DMS153 treated with DMSO at 0.1 percent for 48 hours (cell line): Measurements from ENCODE around the gene NAALADL2.

Source experiments
- DNase-seq: peaks from one replicate; lab custom pipeline; 2025; ENCODE audit not compliant: unreplicated experiment; lab: John Stamatoyannopoulos, UW

Gene NAALADL2

DNA sequence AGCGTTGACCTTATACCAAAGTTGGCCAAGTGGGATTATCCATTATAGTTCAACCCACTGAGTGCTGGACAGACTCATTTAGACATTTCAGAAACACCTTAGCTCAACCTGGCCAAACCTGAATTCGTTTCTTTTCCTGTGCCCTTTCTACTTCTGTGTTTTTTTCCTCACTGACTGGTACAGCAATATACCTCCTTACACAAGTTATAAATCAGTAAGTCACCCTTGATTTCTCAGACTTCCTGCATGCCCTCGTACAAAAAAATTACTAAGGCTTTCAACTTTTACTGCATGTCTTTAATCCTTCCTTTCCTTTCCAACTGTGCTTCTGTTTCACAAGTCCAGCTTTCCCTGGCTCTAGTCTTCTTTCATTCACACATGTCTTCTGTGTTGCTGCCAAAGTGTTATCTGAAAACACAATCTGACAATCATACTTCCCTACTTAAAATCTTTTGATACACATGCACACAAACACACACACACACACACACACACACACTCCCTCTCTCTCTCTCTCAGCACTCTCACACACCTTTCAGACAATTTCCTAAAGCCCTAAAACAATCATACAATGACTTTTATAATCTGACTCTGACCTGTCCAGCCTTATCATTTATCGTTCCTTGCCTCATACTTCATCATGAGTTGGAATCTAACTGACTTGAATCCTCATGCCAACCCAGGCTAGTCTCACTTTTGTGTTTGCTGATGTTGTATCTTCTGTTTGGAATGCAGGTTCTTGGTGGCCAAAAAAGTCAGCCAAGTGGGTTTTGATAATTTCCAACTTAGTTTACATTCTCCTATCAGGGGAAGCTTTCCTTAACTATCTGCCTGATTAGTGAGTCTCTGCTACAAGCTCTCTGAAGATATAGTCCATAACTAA is 436.4 kb downstream of the NAALADL2 start:
- no peak for DNase-seq

DNA sequence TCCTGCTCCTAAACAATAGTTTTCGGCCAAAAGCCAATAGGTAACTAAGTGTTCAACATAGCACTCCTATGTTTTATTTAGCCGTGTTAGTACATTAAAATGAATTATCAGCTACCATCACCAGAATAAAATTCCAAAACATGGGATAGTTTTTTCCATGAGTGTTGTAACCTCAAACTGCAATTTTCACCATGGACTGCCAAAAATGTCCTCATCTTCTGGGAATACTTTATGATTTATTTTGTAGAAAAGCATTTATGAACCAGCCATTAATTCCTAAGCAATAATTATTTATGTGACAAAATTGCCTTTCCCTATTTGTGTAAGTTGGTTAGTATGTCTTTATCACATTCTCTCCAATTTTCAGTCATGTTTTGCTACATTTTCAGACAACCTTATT is 438.1 kb downstream of the NAALADL2 start:
- DNase-seq, result no peak

DNA sequence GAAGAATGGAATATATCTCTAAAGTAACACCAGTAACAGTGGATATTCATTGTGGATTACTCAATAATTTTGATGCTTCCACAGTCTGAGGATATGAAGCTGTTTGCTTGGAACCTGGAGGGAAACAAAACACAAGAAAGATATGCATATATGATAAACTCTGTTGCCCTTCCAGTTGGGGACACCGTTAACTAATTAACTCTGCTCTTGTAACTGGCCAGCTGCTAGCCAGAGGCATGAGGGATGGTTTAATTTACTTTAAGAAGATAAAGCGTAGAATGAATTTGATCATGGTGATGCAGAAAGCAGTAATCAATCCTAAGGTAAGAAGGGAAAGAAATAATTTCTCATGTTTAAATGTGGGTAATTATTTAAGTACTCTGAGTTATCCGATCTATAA is 442.6 kb downstream of the NAALADL2 start:
- no peak for DNase-seq

DNA sequence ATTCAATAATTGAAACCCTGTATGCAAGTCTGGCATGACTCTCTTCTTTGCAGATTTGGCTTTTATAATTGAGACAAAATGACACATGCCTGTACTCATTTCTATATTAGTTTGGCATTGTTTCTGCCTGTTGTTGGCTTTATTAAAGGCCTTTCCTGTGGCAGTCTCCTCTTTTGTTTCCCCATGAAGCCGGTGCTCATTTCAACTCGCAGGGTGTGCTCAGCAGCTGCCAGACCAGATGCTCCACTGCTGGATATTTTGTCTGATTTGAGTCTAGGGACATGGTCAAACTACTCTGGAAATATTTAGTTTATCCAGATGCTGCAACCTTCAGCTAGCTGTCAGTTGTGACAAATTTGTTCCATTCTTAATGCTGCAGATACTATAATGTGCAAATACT is 445.3 kb downstream of the NAALADL2 start:
- no peak for DNase-seq

DNA sequence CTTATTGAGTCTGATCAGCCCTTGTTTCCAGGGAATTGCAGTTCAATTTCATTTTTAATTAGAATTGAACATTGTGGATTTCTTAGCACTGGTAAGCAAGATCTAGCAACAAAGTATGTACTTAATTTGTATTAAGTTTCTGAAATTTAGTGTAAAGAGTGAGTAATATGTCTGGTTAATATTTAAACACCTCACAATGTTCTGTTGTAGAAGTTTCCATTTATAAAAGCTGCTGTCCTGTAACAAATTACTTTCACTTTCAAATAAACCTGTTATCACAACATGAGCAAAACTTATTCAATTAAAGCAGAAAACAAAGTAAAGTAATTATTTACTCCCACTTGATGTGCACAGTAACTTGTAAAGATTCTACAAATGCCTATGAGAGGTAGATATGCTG is 448.5 kb downstream of the NAALADL2 start:
- DNase-seq, result no peak

DNA sequence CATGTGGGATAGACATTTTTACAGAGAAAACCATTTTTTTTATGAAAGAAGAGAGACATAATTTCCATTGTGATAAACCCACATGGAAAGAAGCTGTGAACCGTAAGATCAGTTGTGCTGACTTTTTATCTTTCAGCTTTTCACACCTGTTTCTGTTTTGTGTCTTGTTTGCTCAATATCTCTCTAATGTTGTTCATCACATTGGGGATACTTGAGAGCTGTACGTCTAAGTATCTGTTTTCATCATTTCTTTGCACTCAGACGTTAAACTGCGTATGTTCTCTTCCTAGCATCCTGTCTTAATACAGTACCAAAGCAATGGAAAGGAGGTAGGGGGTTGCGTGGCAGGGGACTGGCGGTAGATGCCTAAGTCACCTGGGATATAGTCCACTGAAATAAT is 449.0 kb downstream of the NAALADL2 start:
- DNase-seq, result no peak

DNA sequence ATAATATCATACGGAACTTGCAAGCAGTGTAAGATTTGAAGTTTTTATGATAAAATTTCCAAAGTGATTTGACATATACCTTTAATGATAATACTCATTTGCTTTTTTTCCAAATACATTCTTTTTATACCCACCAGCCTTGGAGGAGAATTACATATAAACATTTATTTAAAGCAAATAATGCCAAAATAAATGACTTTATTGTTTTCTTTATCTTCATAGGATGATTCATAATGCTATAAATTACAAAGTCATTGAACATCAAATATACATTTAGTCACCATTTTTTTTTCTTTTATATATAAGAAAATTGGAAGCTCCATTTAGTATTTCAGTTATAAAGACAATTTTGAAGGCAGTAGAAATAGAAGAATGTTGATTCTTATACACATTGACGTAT is 450.9 kb downstream of the NAALADL2 start:
- no peak for DNase-seq

DNA sequence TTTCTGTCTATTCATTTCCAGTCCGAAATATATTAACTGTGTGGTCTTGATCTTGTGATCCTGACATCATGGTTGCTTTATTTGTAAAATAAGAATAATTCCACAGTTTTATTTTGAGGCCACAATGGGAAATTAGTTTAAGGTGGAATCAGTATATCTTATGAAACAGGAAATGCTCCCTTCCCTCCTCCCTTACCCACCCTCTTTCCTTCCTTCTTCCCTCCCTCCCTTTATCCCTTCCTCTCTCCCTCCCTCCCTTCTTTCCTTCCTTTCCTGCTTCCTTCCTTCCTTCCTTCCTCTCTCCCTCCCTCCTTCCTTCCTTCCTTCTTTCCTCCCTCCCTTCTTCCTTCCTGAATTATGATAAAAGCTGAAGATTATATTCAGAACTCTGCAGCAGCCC is 452.3 kb downstream of the NAALADL2 start:
- DNase-seq, result no peak

DNA sequence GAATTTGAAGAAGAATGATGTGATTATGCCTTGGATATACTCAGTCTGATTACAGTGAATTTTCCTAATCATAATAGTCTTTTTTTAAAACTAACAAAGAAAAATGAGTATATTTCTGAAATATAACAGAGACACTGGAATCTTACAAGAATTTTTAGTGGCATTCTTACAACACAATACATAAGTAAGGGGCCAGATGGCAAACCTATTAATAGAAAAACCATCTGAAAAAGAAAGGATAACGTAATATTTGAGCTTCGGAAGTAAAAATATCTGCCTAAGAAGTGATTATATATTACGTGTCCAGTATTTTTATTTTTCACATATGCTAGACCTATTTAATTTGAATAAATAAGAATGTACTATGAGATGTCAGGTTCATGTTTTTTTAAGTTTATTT is 452.8 kb downstream of the NAALADL2 start:
- no peak for DNase-seq

DNA sequence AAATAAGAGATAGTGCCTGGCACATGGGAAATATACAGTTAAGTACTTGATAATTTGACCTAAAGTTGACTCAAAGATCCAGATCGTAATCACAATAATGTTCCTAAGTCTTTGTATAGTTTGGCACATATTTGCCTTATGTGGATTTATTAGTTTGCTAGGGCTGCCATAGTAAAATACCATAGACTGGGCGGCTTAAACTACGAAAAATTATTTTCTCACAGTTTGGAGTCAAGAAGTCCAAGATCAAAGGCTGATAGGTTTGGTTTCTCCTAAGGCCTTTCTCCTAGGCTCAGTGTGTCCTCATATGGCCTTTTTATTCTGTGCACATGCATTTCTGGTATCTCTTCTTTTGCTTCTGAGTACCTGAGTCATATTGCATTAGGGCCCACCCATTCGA is 453.7 kb downstream of the NAALADL2 start:
- no peak for DNase-seq

DNA sequence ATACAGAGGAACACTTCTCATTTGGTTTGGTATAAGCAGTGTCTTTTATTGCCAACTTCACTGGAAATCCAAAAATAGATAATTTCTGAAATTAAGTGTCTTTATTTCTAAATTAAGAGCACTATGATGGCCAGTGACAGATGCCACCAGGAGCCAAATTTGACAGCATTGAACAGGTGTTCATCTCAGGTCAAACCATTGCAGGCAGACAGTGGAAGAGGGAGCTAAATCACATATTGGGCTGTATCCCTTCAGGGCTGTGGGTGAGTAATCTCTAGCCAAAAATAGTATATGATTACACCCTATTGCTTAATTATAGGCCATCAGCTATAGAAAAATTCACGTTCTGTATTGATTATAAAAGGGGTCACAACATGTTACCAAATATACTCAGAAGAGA is 457.7 kb downstream of the NAALADL2 start:
- DNase-seq, result no peak

DNA sequence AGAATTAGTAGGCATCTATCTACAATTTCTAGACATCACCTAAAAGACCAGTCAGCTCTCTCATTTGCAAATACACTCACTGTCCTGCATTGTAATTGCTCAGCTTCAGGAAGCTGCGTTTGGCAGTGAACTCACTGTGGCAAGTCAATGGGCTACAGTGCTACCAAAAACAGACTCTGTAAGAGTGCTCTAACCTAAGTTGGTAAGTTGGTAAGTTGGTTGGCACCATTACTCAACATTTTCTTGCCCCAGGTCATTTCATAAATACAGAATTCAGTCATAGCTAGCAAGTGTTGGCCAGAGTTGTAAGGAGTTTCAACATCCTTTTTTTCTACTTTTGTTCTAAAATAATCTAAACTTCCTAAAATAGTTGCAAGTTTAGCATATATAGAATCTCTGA is 466.3 kb downstream of the NAALADL2 start:
- DNase-seq, result no peak

DNA sequence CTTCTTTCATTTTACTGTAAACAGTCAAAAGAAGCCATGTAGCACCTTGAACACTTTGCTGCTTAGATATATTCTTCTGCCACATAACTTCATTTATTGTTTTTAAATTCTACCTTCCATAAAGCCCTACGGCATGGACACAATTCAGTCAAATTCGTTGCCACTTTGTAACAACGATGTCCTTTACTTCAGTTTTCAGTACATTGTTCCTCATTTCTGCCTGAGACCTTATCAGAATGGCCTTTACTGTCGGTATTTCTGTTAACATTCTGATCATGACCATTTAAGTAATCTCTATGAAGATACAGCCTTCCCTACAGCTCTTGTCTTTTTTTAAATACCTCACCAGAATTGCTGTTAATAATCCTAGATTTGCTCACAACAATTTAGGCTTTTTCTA is 466.9 kb downstream of the NAALADL2 start:
- DNase-seq, result no peak

DNA sequence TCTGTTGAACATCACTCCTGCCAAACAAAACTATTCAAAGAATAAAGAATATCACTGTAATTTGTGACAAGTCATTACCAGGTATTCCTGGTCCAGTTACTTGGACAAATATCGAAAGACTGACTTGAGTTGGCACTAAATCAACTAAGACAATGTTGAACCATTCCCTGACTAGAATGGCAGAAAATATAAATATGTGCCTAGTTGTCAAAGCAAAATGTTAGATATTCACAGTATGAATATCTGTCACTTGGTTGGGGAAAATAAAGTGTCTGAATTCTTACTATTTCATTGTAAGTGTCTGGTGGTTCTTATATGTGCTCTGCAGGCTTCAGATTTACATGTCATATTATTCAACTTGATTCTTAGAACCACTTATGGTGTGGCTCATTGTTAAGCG is 470.2 kb downstream of the NAALADL2 start:
- DNase-seq, result no peak

DNA sequence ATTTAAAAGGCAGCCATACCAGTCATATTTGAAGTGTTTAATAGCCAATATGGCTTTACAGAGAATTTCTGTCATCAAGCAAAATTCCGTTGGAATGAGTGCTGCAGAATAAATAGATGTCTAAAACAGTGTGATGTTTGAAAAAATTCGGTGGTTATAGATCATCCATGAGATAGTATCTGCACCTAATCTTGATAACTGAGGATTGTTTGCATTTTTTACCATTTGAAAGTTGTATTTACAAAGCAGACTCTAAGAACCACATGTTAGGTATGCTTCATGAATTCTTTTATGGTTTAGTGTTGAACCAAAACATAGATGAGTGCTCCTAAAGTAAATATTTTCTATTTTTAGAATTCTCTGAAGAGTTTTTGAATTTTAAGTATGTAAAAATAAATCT is 476.1 kb downstream of the NAALADL2 start:
- DNase-seq, result no peak

DNA sequence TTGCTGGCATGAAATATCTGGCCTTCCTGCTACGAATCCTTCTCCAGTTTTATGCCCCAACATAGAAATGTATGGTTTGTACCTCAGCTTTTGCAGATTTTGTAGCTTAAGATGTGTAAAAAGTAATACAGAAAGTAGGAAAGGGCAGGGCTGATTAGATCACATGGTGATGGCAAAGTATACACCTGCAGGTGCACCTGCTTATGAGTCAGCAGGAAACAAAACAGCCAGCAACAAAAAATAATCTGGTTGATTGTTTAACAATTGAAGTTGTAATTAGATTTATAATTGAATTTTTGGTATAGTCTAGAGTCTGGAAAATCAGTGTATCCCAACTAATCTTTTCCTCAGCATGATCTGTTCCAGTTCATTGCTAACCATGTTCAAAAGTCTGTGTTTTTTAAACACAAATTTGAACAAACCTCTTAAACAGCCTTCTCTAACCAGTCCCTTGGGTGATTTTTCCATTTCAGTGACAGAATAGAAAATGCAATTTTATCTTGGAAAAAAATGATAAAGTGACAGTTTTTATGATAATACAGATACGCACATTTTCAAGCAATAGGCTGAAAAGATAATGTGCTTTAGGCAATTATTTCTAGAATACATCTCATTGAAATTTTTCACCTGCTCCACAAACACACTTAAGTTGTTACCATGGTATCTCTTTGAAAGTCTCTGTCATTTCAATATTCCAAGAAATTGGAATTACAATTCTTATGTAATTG is 477.4 kb downstream of the NAALADL2 start:
- DNase-seq, result no peak

DNA sequence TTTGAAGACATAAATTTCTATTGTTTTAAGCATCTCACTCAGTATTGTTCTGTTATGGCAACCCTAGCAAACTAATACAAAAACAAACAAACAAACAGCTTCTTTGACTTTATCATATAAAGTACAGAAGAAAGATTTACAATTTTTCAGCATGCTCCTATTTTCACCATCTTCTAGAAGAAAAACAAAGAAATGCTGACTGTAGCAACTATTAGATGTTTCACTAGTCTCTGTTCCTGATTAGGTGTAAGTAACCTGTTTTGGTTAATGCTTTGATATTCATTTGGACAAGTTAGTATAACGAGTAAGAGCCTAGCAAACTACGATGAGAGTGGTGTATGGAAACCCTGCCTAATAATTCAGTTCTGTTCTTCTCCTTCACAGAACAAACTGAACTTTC is 478.5 kb downstream of the NAALADL2 start:
- no peak for DNase-seq

DNA sequence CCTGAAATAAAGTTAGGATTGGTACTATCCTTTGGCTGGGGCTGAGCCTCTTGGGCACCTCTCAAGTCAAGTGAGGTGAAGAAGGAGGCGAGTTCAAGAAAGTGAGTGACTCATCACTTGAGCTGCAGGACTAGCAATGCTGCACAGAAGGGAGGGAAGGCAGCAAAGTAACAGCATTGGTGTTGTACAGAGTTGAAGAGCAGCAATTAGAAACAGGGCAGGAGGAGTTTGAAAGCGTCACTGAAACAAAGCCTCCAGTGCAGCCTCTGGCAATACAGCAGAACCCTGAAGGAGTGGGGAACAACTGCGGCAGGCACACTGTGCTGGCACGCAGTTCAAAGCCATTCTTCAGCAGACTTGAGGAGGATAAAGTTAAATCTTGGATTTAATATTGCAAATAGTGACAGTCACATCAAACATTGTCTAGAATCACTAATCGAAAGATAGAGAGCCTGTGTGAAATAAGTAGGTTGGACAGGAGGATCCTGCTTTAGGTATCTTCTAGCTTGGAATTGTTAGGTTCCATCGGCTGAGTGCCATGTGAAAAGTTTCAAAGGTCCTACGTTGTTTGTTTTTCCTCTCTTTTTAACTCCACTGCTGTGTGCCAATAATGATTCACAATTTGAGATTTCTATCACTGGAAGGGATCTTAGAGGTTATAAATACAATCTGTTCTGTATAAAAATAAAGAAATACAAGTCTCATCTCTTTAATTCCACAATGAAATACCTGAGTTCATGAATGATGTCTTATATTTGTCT is 479.8 kb downstream of the NAALADL2 start:
- no peak for DNase-seq

DNA sequence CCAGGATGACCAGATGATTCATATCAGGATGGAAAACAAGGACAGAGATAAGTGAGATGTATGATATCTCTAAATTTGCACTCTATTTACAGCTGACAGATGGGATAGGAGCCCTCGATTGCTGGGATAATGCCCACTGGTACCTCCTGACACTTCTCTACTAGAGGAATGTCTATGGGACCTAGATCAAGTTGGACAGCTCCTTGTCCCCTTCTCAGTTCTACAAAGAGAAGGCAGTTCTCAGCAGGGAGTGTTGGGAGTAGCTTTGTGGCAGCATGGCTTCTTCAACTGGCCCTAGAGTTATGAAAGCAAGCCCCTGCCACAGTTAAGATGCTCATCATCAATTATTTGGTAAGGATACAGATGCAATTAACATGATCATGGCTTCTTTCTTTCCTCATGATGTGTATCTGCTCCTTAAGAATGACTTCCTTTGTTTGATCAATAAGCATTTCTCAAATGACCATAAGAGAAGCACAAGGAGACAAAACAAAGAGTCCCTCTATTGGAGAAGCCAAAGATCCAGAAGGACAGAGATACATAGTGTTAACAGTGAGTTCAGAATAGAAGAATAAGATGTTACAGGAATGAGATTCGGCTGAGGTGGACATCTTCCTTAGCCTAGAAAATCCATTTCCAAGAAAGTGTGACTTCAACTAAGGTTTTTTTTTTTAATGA is 481.3 kb downstream of the NAALADL2 start:
- DNase-seq, result no peak

DNA sequence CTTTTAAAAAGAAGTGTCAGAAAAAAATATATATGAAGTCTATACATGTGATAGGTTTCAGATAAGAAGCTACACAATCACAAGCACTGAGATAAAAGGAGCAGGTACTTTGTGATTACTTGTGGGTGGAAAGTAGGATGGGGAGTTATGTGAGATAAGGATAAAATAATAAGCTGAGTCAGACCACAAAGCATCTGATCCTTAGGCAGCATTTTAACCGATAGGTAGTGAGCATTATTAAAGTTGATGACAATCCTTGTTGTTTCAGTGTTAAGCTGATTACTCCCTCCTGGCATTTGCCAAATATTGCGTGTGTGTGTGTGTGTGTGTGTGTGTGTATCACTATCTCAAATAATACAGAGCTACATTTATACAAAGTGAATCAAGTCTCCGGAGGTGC is 483.1 kb downstream of the NAALADL2 start:
- no peak for DNase-seq

DNA sequence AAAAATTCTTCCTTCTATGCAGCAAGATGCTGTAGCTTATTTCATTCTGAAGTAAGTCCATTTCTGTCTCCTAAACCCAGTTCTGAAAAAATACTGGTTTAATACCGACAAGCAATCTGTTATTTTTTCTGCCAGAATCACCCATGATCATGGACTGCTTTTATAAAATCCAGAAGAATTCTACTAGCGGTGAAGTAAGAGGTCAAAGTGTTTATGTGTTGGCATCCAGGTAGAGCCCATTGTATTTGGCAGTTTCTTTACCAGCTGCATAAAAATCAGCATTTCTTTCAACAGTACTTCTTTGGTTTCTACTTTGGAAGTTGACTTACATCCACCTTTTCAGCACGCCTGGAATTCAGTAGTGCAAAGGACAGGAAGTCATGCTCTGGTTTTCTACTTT is 484.8 kb downstream of the NAALADL2 start:
- no peak for DNase-seq
